SW480 (cell line): Measurements from ENCODE around the gene MARS1.
A peak's percentile ranks its signal among the peaks of the same experiment; 100 is the strongest.

Experiments
- DNase-seq: peaks from one replicate; pipeline ENCODE4 v3.0.0-alpha.2; 2016; ENCODE audit warnings: low spot score

MARS1 gene

DNA sequence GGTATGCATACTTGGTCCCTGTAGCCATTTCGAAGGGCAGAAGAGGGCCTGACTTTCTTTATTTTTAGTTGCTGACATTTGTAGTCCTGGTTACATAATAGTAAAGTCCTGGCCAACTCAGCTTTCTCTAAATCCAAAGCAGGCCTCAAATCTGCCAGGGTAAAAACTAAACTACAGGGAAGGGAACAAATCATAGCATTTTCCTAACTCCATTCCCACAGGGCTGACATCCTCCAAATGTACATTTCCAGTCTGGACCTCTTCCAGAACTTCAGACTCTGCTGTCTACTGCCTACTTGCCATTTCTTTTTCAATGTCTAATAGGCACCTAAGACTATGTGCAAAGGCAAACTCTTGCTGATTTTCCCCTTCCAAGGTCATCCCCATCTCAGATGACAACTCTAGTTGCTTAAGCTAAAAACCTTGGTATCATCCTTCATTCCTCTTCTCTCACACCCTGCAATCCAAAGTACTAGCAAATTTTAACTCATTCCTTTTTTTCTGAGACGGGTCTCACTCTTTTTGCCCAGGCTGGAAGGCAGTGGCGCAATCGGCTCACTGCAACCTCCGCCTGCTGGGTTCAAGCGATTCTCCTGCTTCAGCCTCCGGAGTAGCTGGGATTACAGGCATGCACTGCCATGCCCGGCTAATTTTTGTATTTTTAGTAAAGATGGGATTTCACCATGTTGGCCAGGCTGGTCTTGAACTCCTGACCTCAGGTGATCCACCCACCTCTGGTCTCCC lies 30.5 kb downstream of the MARS1 start:
- no peak for DNase-seq

DNA sequence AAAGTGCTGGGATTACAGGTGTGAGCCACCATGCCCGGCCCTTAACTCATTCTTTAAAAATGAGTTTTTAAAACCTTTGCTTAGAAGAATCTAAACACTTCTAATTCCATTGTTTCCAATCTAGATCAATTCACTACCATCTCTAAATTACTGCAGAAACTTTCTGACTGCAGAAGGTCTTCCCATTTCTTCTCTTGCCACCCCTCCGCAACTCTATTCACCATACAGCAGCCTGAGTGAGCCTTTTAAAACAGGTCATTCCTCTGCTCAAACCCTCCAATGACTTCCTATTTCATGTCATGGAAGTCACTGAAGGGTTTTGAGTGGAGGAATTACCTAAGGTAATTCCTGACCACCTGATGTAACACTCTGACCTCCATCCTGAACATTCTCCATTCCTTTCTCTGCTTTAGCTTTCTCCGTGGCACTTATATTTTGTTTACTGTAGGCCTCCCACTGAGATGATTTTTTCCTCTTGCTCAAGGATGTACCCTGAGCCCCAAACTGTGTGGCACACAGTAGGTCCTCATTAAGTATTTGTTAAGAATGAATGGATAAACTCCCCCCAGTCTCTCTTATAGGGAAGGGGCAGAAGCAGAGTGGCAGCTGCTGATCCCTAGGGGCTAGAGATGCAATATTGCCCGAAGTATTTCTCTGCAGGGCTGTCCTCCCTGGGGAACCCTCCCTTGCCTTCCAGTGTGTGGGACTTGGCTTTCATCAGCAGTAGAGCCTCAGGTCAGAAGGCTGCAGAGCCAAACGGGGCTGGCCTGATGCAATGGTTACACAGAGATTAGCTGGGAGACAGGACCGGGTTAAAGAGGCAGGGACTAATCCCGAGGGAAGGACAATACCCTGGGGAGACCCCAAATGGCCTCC lies 31.3 kb downstream of the MARS1 start:
- no peak for DNase-seq

DNA sequence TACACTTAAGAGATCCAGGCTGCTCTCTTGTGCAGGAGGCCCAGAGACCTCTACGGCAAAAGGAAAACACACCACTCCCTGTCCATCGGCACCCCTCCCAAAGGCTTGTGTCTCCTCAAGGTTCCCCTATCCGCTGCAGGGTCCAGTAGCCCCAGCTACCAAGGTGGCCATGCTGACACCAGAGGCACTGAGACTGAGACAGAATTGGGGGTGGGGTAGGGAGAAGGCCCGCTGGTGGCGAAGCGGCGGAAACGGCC lies 31.9 kb downstream of the MARS1 start:
- DNase-seq = no peak

DNA sequence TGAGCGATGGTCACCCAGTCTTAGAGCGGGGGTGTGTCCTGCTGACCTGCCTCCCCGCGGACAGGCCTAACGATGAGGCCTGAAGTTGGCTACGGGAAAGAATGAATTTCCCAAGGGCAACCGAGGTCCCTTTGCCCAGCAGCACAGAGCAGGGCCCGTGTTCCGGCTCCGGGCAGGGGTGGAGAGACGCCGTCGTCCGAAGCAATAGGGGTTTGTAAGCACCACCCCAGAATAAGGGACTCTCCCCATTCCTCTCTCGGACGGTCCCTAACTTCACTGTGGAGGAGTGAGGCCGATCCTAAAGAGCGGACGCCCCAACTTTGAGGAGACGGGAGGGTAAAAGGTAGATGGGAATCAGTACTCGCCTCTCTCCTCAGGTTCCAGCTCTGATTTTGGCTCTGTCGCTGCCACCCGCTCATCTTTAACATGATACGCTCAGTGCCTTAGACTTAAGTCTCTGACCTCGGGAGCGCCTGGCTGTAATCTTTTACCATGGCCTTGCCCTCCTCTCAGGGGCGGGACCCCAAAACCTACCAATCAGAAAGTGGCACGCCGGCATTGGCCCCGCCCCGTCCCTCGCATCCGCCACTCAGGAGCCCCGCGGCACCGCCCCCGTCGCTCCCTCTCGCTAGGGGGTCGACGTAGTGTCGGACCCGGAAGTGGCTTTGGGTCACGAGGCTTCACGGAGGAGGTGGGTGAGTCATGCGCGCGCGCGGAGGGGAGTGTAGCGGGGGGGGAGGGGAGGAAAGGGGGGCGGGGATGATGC lies 32.4 kb downstream of the MARS1 start, which contains the start of gene DDIT3:
TSS of gene DDIT3 (minus strand) at position 462 of the 766 bp plus-strand sequence. CDS start 3,108 bp downstream, outside the sequence.
- DNase-seq = peak; percentile 97

DNA sequence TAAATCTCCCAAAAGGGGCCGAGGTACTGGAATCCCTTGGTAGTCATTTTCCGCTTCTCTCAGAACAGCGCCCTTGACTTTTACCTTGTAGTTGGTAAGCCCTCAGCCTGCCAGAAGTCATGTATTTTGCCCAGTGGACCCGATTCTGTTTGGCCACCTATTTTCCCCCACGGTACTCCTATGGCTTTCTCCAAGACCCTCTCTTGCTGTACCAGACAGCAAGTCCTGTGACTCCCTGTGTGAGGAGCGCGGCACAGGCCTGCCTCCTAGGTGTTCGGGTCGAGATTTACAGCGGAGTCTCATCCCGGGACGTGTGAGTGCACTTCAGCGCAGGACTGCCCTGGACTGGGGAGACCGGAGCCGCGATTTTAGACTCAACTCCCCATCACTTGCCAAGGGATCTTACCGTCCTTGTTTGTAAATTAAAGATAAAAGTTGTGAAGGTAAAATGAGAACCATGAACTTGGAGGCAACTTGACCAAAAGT lies 33.7 kb downstream of the MARS1 start:
- peak; percentile 77 for DNase-seq

DNA sequence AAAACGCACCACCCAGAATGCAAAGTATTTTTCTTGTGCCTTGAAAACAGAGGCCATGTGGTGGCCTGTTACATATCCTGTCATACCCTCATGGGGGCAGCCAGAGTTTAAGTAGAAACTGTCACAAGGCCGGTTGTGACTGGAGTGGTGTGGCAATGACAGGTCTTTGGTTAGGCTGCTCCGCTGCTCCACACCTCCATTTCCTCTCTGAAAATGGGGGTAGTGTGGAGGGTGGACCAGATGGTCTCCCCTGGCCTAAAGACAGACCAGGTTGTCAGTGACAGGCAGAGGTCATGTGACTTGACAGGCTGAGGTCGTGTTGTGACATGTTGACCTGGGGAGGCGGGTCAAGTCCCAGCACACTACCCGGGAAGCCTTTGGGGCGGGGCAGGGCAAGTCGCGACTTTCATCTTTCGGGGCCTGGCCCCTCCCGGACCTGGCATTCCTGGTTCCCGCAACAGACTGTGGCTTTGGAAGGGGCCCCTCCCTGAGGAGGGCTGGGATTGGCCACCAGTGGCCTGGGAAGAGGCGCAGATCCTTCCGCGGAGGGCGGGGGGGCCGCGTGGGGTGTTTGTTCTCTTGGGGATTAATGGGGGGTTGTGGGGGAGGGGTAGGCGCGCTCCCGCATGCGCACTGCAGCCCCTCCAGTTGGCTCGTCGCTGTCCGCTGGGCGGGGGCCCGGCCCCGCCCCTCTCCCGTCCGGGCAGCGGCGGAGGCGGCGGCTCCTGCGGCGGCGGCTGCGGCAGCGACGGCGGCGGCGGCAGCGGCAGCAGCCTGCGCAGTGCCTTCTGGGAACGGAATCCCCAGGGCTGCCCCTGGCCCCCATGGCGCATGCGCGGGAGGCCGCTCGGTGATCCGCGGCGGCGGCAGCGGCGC lies 34.4 kb downstream of the MARS1 start, which contains the start of gene MBD6:
TSS of gene MBD6 (plus strand) at position 814 of the 876 bp plus-strand sequence. CDS start 1,480 bp downstream, outside the sequence.
- DNase-seq = peak; percentile 96

DNA sequence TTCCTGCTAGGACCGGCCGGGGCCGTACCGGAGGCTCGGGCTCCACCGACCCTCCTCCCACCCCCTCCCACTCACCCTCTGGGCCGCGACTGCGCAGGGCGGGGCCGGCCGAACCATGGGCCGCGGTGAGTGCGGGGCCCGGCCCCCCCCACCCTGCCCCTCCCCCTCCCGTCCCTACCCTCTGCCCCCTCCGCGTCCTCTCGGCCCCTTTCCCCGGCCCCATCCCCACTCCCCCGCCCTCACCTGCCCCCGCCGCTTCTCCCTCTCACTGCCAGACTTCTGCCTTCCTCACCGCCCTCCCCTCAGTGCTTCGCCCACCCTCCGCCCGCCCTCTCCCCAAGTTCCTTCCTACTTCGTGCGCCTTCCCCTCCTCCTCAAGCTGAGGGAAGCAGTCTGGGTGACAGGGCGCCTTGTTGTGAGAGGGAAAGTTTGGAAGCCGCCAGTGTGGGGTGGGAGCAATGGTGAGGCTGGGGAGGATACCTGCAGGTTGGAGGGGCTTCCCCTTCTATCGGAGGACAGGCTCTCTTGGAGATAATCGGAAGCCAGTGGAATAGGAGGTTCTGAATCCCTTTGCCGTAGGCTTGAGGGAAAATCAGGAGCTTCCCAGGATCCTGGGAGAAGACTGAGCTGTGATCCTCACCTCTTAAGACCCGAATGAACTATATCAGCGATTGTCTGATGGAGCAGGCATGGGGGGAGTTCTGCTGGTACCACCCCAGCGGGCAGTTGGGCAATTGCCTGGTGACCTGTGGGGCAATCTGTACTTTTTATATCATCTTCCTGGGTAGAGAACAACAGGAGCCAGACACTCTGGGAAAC lies 35.2 kb downstream of the MARS1 start:
- DNase-seq = no peak

DNA sequence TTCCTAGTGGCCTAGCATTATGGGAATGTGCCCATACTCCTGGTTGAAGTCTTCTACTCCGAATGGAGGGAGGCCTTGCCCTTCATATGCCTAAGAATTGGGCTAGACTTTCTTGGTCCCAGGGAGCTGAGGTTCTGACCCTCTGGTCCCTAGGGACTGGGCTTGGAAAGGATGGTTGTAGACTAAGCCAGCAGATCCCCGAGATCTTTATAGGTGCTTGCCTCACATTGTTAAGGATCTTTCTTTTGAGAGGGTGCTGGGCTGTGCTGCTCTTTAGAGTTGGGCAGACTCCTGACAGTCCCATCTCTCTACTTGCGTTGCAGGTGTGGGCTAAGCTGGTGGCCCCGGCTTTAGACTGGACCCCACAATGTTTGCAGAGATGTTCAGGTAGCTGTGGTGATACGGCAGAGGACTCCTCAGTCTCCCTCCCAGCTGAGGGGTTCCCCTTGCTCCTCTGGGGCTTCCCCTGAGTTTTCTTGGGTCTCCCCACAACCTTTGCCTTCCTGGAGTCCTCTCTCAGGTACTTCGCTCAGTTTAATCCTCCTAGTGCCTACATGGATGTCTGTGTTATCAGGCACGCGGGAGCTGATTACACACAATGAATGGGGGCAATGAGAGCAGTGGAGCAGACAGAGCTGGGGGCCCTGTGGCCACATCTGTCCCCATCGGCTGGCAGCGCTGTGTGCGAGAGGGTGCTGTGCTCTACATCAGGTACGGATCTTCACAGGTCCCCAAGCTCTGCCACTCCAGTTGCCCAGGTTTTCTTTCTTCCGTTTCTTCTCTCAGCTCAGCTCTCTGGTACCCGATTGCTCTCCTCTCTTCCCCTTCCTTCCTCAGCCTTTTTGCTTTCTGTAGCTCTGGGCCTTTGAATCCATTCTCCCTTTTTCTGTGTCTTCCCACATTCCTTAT lies 36.1 kb downstream of the MARS1 start:
- DNase-seq = no peak

DNA sequence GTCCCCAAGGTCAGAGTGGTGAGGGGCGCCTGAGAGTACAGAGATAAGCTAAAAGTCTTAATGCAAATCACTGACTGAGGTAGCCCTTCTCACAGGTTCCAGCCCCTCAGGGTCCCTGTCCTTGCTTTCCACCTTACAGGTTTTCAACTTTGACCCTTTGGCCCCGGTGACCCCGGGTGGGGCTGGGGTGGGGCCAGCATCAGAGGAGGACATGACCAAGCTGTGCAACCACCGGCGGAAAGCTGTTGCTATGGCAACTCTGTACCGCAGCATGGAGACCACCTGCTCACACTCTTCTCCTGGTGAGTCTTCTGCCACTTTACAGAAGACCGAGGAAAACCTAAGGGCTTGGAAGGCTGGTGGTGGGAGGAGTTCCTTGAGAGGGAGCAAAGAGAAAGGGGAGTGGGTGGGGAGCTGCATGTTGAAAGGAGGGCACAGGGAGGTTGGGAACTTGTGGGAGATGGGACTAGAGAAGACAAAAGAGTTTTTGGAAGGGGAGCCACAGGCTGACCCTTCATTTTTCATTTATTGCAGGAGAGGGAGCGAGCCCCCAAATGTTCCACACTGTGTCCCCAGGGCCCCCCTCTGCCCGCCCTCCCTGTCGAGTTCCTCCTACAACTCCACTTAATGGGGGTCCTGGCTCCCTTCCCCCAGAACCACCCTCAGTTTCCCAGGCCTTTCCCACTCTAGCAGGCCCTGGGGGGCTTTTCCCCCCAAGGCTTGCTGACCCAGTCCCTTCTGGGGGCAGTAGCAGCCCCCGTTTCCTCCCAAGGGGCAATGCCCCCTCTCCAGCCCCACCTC lies 37.1 kb downstream of the MARS1 start:
- no peak for DNase-seq

DNA sequence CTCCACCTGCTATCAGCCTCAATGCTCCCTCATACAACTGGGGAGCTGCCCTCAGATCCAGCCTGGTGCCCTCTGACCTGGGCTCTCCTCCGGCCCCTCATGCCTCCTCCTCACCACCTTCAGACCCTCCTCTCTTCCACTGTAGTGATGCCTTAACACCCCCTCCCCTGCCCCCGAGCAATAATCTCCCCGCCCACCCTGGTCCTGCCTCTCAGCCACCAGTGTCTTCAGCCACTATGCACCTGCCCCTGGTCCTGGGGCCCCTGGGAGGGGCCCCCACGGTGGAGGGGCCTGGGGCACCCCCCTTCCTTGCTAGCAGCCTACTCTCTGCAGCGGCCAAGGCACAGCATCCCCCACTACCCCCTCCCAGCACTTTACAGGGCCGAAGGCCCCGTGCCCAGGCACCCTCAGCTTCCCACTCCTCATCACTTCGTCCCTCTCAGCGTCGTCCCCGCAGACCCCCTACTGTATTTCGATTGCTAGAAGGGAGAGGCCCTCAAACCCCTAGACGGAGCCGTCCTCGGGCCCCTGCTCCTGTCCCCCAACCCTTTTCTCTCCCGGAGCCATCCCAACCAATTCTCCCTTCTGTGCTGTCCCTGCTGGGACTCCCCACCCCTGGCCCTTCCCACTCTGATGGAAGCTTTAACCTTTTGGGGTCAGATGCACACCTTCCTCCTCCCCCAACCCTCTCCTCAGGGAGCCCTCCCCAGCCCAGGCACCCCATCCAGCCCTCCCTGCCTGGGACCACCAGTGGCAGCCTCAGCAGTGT lies 37.9 kb downstream of the MARS1 start:
- DNase-seq = no peak

DNA sequence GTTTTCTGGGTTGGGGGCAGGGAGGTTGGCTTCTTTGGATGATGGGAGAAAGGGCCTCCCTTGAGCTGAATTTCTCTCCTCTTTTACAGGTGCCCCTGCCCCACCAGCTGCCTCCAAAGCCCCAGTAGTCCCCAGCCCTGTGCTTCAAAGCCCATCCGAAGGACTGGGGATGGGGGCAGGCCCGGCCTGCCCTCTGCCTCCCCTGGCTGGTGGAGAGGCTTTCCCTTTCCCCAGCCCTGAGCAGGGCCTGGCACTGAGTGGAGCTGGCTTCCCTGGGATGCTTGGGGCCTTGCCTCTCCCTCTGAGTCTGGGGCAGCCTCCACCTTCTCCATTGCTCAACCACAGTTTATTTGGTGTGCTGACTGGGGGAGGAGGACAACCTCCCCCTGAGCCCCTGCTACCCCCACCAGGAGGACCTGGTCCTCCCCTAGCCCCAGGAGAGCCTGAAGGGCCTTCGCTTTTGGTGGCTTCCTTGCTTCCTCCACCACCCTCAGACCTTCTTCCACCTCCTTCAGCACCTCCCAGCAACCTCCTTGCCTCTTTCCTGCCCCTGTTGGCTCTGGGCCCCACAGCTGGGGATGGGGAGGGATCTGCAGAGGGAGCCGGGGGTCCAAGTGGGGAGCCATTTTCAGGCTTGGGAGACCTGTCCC lies 38.7 kb downstream of the MARS1 start:
- DNase-seq = no peak

DNA sequence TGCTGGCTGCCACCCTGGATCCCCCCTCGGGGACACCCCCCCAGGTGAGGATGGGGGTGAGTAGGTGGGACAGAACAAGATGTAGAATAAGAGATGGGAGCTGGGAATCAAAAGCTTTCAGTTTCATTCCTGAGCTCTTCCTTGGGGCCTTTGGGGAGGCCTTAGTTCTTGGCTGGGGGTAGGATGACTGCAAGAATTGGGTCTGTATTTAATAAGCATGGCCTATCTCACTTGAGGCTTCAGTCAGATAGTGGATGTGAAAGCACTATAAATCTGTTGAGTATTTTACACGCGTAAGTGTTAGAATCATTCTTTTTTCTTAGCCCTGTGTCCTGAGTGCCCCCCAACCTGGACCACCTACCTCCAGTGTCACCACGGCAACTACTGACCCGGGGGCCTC lies 39.3 kb downstream of the MARS1 start:
- no peak for DNase-seq

DNA sequence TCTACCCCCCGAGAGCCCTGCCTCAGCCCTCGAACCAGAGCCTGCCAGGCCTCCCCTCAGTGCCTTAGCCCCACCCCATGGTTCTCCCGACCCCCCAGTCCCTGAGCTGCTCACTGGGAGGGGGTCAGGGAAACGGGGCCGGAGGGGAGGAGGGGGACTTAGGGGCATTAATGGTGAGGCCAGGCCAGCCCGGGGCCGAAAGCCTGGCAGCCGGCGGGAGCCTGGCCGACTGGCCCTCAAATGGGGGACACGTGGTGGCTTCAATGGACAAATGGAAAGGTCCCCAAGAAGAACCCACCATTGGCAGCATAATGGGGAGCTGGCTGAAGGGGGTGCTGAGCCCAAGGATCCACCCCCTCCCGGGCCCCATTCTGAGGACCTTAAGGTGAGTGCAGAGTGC lies 40.3 kb downstream of the MARS1 start:
- no peak for DNase-seq

DNA sequence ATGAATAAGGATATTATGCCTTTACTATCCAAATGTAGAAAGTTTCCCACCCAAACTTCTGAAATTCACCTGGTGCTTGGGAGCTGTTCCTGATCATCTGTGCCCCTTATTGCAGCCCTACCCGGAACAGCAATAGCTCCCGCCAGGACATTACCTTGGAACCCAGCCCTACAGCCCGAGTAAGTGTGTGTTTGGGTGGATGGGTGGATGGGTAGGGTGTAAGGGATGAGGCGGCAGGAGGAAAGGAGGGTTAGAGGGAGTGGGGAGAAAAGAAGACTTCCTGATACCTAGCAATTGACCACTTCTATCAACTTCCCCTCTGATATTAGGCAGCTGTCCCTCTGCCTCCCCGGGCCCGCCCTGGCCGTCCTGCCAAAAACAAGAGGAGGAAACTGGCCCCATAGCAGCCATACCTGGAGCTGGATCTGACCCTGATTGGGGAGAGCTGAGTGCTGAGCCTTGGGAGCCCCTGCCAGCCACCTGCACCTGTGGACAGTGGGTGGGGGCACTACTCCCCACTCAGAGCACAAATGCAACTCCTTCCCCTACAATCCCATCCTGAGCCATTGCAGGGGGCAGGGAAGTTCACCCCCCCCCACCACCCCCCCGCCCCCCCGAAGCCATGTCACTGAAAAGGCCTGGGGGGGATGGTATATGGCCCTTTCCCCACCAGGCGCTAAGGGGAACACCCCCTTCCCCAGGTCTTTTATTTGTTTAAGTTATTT lies 41.1 kb downstream of the MARS1 start:
- no peak for DNase-seq

DNA sequence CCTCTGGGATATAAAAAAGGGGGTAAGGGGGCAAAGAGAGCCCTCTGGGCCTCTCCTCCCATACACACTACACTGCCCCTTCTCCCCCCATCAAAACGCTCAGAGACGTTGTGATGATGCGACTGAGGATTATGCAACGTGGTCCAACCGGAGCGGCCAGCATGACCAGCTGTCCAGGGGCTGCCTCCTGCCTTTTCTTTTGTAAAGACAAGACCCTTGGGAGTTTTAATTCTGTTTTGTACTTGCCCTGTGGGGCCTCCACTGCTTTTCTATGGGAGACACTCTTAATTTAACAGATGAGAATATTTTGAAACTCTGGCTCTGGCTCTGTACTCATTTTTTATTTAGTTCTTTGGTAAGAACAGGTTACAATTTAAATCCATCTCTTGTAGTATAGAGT lies 42.0 kb downstream of the MARS1 start:
- no peak for DNase-seq

DNA sequence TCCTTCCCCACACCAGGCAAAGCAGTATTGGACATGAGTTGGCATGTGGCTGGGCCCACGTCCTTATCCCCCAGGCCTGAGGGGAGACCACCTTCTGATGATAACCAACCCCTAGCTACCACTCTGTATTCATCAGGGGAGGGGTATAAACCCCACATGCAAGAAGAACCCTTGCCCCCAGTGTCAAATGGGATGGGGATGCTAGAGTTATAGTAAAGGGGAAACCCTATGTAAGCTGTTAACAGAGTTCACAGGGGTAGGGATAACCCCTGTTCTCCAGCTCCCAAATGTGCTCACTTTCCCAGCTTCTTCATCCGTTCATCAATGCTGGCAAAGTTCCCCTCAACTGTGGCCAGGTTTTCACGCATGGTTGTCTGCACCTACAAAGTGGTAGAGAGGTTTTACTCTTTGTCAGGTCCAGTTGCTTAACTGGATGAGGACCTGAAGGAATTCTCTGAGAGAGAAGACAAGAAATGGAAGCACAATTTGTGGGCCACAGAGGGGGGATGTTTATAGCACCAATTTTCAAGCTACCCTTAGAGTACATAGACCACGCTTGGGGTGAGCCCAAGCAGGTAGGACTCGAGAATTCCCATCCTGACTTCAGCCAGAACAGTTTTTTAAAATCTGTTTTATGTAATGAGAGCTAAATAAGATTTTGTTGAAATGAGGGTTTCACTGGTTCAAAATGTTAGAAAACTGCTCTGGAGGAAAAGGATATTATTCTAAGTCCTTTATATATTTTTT lies 42.7 kb downstream of the MARS1 start:
- no peak for DNase-seq
